Measurements from ENCODE around the gene TNRC6C.
A peak's percentile ranks its signal among the peaks of the same experiment; 100 is the strongest.
"Not testable (repeated sequence)": the region's sequence is repeated elsewhere in the genome, so short reads cannot be mapped to it uniquely, and the experiment has no call there.

Gene TNRC6C

GRCh38 chr17:77929871-77930436, 28.5 kb upstream of the TNRC6C start:
- DNase-seq (ENCODE audit: low read depth in 3 of 3, low spot score in 1 of 3): no peak

- no peak for DNase-seq (ENCODE audit: low read depth in 3 of 3, low spot score in 1 of 3)
These were observed 27.4 kb upstream of the TNRC6C start for GRCh38 chr17:77930780-77931768.

DNA sequence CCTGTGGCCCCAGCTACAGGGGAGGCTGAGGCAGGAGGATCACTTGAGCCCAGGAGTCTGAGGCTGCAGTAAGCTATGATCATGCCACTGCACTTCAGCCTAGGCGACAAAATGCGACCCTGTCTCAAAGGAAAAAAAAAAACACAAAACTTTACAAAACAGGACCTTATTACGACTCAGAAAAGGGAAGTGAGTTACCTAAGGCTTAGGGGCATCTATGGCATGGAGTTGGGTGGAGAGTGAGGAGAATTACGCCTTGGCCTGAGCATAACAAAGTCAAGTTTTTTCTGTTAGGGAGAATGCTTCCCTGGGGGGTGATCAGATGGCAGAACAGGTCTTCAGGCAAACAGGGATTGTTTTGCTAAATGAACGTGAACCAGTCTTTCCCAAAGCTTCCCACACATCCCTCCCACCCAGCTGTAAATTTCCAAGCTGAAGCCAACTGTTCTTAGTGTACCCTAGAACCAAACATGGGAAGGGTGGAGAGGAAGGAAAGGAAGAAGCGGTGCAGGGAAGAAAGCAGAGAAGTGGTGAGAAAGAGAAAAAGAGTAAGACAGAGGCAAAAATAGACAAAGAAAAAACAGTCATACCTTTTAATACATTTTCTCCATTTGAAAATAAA, 24.6 kb upstream of the TNRC6C start:
- DNase-seq (ENCODE audit: low read depth in 3 of 3, low spot score in 1 of 3): no peak

DNA sequence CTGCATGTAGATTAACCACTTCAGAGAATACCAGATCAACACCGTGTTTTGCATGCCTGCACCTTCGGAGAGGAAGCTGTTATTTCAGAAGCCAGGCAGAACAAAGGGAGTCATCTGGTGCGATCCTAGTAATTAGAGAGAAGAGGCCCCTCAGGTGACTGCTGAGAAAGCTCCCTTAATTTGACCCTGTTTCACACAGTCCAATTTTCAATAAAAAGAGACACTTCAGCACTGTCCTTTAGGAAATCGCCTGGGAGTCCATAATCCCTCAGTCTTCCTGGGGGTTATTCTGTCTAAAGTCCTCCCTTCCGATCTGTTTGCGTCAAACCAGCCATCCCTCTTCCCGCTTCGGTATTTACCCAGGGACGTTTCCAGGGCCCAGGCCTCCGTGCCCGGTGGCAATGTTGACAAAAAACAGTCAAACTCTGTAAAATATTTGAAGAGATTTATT, 23.4 kb upstream of the TNRC6C start:
- DNase-seq (ENCODE audit: low read depth in 3 of 3, low spot score in 1 of 3): no peak

DNA sequence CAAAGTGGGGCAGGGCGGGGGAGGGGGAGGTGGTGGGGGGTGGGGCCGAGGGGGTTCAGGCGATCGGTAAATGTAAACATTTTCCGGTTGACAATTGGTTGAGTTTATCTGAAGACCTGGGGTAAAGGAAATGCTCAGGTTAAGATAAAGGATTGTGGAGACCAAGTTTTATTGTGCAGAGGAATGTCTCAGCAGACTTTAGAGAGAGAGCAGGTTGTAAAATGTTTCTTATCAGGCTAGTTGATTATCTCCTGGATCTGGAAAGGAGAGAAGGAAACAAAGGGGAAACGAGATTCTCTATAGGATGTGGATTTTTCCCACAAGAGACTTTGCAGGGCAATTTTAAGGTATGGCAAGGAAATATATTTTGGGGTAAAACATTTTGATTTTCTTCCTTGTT, 22.8 kb upstream of the TNRC6C start:
- DNase-seq (ENCODE audit: low read depth in 3 of 3, low spot score in 1 of 3): not testable (repeated sequence)

DNA sequence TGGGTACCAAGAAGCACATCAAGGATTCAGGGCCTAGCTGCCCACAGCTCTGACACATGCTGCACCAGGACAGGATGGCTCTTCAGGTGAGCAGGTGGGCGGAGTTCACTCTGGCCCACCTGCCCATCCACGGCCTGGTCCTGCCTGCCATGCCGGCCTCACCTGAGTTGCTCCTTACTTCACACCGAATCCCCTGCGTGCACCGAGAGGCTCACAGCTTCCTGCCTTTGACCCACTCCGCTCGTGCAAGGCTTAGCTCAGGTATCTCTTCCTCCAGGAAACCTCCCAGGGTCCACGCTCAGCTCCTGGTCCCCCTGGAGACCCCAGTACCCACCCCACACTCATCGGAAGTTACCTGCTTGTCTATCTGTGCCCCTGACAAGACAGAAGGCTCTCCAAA, 21.6 kb upstream of the TNRC6C start:
- no peak for DNase-seq (ENCODE audit: low read depth in 3 of 3, low spot score in 1 of 3)

DNA sequence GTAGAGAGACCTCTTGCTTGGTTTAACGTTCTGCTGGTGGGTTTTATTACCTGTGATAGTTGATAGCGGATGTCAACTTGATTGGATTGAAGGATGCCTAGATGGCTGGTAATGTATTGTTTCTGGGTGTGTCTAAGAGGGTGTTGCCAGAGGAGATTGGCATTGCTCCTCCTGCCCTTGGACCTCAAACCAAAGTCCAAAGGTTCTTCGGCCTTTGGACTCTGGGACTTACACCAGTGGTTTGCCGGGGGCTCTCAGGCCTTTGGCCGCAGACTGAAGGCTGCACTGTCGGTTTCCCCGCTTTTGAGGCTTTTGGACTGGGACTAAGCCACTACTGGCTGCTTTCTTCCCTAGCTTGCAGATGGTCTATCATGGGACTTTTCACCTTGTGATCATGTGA, 17.5 kb upstream of the TNRC6C start:
- DNase-seq (ENCODE audit: low read depth in 3 of 3, low spot score in 1 of 3): no peak

GRCh38 chr17:77942112-77942988, 16.2 kb upstream of the TNRC6C start:
- DNase-seq (ENCODE audit: low read depth in 3 of 3, low spot score in 1 of 3): no peak

GRCh38 chr17:77943971-77944370, 14.5 kb upstream of the TNRC6C start:
- DNase-seq (ENCODE audit: low read depth in 3 of 3, low spot score in 1 of 3): no peak

DNA sequence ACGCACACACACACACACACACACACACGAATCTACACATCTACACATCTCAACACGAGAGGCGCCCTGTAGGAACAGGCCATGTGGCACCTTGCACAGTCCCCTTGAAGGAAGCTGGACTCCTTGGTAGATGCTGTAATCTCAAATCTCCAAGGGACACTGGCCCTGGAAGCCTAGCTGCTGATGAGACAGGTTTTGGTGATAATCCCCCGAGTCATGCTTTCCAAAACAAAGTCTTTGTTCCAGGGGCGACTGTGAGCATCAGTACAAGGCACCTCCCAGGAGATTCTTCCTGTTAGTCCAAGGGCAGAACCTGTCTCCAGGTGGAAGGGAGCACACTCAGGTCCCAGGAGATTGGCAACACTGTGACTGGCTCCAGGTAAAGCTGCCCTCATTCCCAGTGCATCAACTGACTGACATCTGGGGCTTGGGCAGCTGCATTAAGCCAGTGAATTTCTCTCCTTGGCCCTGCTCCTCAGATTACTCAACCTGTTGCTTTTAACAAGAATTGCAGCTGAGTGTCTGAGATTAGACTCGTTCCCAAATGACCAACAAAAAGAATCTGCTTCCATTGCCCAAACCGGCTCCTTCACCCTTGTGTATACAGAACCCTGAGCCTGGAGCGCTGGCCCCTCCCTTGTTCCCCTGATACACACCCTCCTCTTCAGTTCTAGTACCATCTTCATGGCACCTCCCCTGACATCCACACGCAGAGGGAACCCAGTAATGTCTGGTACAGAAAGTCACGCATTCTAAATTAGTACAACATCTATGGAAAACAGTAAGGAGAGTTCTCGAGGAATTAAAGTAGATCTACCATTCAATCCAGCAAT, 13.9 kb upstream of the TNRC6C start:
- no peak for DNase-seq (ENCODE audit: low read depth in 3 of 3, low spot score in 1 of 3)

DNA sequence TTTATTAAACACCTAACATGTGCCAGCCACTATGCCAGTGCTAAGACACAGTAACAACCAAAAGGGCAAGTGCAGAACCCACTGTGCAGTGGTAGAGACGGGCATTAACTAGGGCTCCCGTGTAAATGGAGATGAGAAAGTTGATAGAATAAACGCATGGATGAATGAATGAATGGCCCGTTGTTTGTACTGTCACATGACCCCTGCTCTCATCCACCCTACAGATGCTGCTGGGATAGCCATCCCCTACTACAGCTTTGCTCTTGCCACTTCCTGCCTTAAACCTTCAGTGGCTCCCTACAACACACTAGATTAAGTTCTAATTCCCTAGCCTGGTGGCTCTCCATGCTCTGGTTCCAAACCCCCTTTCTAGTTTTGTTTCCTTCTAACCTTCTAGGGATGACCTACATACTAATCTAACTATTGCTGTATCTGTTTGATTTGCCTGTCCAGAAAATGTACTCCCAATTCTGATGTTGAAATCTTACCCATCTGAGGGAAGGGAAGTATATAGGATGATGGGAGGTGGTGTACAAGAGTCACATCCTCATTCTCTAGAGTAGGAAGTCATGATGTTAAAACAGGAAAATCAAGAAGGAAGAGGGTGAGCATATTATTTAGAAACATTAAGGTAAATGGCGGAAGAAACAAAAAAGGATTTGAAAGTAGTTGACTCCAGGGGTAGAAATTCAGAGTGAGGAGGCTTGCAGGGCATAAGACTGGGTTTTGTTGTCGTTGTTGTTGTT, 11.4 kb upstream of the TNRC6C start:
- DNase-seq (ENCODE audit: low read depth in 3 of 3, low spot score in 1 of 3): no peak

- no peak for DNase-seq (ENCODE audit: low read depth in 3 of 3, low spot score in 1 of 3)
These were observed 9.8 kb upstream of the TNRC6C start for GRCh38 chr17:77948690-77949114.

- no peak for DNase-seq (ENCODE audit: low read depth in 3 of 3, low spot score in 1 of 3)
These were observed 7.4 kb upstream of the TNRC6C start for GRCh38 chr17:77951123-77951522.

DNA sequence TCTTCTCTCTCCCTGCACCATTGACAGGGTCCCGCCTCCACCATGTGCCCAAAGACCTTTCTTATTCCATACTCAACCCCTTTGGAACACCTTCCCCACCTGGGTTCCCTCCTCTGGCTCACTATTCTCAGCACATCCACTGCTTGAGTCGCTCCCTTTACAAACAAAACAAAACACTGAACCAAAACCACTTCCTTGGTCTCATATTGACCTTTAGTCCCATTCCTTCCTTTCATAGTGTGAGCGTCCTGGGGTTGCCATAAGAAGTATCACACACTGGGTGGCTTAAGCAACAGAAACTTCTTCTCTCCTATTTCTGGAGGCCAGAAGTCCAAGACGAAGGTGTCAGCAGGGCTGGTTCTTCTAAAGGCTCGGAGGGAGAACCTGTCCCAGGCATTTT, 6.1 kb upstream of the TNRC6C start:
- no peak for DNase-seq (ENCODE audit: low read depth in 3 of 3, low spot score in 1 of 3)

DNA sequence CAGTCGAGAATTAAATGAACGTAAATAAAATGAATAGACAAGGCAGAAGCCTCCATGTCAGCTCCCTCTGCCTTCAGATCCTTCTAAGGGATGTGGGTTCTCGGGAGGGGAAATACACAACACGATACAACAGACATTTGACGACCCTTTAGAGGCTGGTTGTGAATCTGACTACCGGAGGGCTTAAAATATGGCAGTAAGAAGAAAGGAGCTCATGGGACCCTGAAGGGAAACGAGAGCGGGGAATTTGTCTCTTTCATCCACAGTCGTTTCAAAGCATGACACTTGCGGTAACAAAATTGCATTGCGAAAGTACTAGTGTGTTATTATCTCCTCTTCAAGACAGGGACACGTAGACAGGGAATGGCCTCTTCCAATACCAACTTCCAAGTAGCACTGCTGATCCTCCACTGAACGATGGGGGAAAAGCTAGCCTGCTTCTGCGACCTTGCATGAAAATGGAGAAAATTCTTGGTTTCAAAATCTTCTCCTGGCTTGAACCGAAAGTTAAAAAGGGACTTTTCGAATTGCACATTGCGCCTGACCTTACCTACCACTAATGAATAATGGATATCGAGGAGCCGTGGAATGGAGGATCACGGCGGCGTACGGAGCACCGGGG, 1.2 kb upstream of the TNRC6C start:
- no peak for DNase-seq (ENCODE audit: low read depth in 3 of 3, low spot score in 1 of 3)

- no peak for DNase-seq (ENCODE audit: low read depth in 3 of 3, low spot score in 1 of 3)
These were observed 218 bp downstream of the TNRC6C start for GRCh38 chr17:77958716-77959125.

DNA sequence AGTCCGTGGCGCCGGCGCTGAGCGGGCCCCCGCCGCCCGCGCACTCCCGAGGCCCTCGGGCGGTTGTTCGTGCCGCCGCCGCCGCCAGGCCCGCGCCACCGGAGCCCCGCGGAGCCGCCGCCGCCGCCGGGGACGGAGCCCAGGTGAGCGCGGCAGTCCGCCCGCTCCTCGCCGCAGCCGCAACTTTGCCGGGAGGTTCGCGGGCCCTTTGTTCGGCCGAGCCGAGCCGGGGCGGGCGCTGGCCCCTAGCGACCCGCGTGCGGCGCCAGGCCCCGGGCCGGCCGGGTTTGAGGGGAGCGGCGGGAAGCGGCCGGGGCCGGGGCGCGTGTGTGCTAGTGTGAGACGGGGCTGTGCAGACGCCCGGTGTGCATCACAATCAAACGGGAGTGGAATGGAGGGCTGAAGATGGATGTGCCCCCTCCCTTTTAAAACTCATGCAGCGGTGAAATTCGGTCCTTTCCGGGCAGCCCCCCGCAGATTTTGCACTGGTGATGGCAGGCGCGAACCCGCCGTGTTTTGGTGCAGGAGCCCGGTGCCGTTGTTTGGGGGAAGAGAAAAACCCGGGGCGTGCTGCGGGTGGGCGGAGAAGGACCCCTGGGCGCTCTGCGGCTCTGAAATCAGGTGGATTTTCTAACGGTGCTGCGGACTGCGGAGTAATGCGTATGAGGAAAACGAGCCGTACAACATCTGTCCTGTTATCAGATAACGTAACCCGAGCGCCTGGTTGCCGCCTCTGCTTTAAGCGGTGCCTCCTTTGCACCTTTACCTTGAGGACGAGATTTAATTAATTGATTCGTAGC, 823 bp downstream of the TNRC6C start:
- DNase-seq (ENCODE audit: low read depth in 3 of 3, low spot score in 1 of 3): peak in 1 of 3 donors; percentile 26

DNA sequence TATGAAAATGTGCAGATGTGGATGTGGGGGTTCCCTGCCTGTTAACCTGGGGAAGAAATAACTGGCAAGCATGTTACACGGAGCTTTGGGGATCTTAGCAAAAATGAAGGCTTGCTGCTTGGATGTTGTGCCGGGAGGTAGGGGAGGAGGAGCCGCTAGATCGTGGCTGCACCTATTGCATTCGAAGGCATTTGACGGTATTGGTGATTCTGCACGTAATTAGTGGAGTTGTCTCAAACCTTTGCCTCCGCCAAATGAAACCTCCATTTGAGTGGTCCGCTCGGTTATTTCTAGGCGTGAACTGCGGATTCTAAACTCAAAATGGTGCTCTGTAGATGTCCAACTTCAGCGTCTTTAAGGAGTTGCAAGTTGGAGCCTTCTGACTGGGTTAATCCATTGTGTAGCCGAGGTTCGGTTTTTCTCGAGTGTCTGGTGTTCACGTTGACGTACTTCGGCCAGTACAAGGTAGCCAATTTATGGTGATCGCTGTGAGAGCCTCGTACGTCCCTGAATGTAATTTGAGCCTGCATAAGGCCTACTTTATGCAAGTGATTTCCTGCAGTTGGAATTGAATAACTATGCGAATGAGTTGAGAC, 1.5 kb downstream of the TNRC6C start:
- no peak for DNase-seq (ENCODE audit: low read depth in 3 of 3, low spot score in 1 of 3)

Measured in stimulated activated CD4-positive, alpha-beta T cell treated with anti-CD3 and anti-CD28 coated beads, TNF-alpha, amount 100 ng/mL, for 1 hour (primary cell).